Measurements from ENCODE around the gene C17orf100.

DNA sequence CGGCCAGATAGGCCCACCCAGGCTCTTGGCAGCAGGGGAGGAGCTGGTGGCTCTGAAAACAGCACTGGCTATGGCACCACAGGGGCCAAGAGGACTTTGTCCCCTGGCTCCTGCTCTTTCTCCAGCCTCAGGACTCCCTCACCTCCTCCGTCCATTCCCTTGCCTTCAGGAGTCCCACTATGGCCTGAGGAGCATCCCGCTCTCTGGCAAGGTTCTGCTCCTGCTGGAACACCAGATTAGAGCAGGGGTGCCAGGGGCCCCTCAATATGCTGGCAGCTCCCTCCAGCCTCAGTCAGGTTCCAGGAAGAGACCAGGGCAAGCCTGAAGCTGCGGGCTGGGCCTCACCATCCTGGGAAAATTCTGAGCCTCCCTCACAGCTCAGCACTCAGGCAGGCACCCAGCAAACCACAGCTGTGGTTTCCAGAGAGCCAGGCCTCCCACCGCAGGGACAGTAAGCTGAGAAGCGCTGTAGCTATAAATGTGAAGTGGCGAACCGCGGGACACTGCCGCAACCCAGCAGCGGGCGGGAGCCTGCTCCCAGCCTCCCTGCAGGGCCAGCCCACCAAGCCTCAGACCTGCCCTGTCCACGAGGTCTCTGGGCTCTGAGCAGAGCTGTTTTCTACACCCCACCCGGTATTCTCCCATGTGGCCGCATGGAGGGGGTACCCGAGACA is 25.7 kb downstream of the C17orf100 start:
- TF ChIP-seq, protein P1, sequence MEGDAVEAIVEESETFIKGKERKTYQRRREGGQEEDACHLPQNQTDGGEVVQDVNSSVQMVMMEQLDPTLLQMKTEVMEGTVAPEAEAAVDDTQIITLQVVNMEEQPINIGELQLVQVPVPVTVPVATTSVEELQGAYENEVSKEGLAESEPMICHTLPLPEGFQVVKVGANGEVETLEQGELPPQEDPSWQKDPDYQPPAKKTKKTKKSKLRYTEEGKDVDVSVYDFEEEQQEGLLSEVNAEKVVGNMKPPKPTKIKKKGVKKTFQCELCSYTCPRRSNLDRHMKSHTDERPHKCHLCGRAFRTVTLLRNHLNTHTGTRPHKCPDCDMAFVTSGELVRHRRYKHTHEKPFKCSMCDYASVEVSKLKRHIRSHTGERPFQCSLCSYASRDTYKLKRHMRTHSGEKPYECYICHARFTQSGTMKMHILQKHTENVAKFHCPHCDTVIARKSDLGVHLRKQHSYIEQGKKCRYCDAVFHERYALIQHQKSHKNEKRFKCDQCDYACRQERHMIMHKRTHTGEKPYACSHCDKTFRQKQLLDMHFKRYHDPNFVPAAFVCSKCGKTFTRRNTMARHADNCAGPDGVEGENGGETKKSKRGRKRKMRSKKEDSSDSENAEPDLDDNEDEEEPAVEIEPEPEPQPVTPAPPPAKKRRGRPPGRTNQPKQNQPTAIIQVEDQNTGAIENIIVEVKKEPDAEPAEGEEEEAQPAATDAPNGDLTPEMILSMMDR (IDR thresholded peaks at IDR 0.05): no peak
- TF ChIP-seq POLR2A (IDR thresholded peaks at IDR 0.05; ENCODE audit: low read depth) (no peak), POLR2AphosphoS5 (IDR thresholded peaks at IDR 0.05) (no peak)
